ENCODE data around the gene VPS26B.

GRCh38 chr11:134271978-134272377, 47.5 kb downstream of the VPS26B start:
- TF ChIP-seq EZH2phosphoT487 (IDR thresholded peaks at IDR 0.05; ENCODE audit: insufficient read depth, low read depth) (no peak), EZH2 (IDR thresholded peaks at IDR 0.05; ENCODE audit: insufficient read depth, poor library complexity, severe bottlenecking) (no peak)
